Measurements from ENCODE around the gene RAB8A.

The RAB8A gene

GRCh38 chr19:16180611-16181010 lies 68.9 kb downstream of the RAB8A start:
- no peak for DNase-seq (ENCODE audit: low spot score)
